CD4-positive, alpha-beta T cell treated with Interleukin-17A for 4 hours (primary cell): ENCODE results near the gene CDK2.
"Not testable (repeated sequence)": the region's sequence is repeated elsewhere in the genome, so short reads cannot be mapped to it uniquely, and the experiment has no call there.

ENCODE experiments used
- DNase-seq: peaks from one replicate; pipeline ENCODE4 v3.0.0-alpha.2; 2020; ENCODE audit warnings: mixed read lengths

Gene CDK2

GRCh38 chr12:55938826-55939501 is 27.7 kb upstream of the CDK2 start:
- DNase-seq = no peak

- DNase-seq = peak; percentile 88
Observed at GRCh38 chr12:55940065-55940732, 26.4 kb upstream of the CDK2 start.

- no peak for DNase-seq
Observed at GRCh38 chr12:55942055-55942454, 24.6 kb upstream of the CDK2 start.

- DNase-seq = no peak
Observed at GRCh38 chr12:55942577-55943136, 24.0 kb upstream of the CDK2 start.

- DNase-seq = no peak
Observed at GRCh38 chr12:55946553-55946952, 20.1 kb upstream of the CDK2 start.

- DNase-seq = no peak
Observed at GRCh38 chr12:55955344-55955743, 11.3 kb upstream of the CDK2 start.

- DNase-seq = peak; percentile 77
Observed at GRCh38 chr12:55955800-55956508, 10.7 kb upstream of the CDK2 start.

- no peak for DNase-seq
Observed at GRCh38 chr12:55957106-55957859, 9.3 kb upstream of the CDK2 start.

GRCh38 chr12:55963760-55964159 is 2.9 kb upstream of the CDK2 start:
- DNase-seq = no peak

- no peak for DNase-seq
Observed at GRCh38 chr12:55965240-55965639, 1.4 kb upstream of the CDK2 start.

- DNase-seq = no peak
Observed at GRCh38 chr12:55965941-55966407, 656 bp upstream of the CDK2 start, which contains the start of gene PMEL. PMEL (minus strand) TSS chr12:55966042; CDS start chr12:55966011, 31 bp downstream.

- DNase-seq = no peak
Observed at GRCh38 chr12:55969356-55969755, 2.7 kb downstream of the CDK2 start.

- no peak for DNase-seq
Observed at GRCh38 chr12:55970775-55971174, 4.1 kb downstream of the CDK2 start.

GRCh38 chr12:55972042-55972441 is 5.4 kb downstream of the CDK2 start:
- no peak for DNase-seq

GRCh38 chr12:55972456-55972855 is 5.8 kb downstream of the CDK2 start:
- no peak for DNase-seq

- DNase-seq = no peak
Observed at GRCh38 chr12:55972911-55973598, 6.4 kb downstream of the CDK2 start.

GRCh38 chr12:55973599-55974307 is 7.1 kb downstream of the CDK2 start, which contains the start of gene RAB5B:
RAB5B (plus strand) TSS chr12:55974078; CDS start chr12:55986961, 12,883 bp downstream.
- DNase-seq = peak; percentile 97

GRCh38 chr12:55974308-55974730 is 7.7 kb downstream of the CDK2 start:
- DNase-seq = peak; percentile 47

GRCh38 chr12:55978393-55978792 is 11.8 kb downstream of the CDK2 start:
- DNase-seq = no peak

GRCh38 chr12:55979069-55979468 is 12.4 kb downstream of the CDK2 start:
- DNase-seq = no peak

GRCh38 chr12:55981882-55982281 is 15.3 kb downstream of the CDK2 start:
- DNase-seq = not testable (repeated sequence)
